ENCODE measurements around the gene RBM14.
A peak's percentile ranks its signal among the peaks of the same experiment; 100 is the strongest.
"Not testable (repeated sequence)": the region's sequence is repeated elsewhere in the genome, so short reads cannot be mapped to it uniquely, and the experiment has no call there.

RBM14 gene

GRCh38 chr11:66637557-66638176 is 21.2 kb downstream of the RBM14 start:
- DNase-seq, result no peak

- DNase-seq, result peak; percentile 99
Measured at GRCh38 chr11:66638177-66639065, 22.0 kb downstream of the RBM14 start, which contains the start of gene RBM4. RBM4 (plus strand) TSS chr11:66638703; CDS start chr11:66639712, 1,009 bp downstream.

GRCh38 chr11:66639066-66639813 is 22.8 kb downstream of the RBM14 start:
- DNase-seq, result no peak

- not testable (repeated sequence) for DNase-seq
Measured at GRCh38 chr11:66639814-66640340, 23.4 kb downstream of the RBM14 start.

- no peak for DNase-seq
Measured at GRCh38 chr11:66641834-66642233, 25.4 kb downstream of the RBM14 start.

- DNase-seq, result no peak
Measured at GRCh38 chr11:66643745-66644437, 27.5 kb downstream of the RBM14 start.

- no peak for DNase-seq
Measured at GRCh38 chr11:66646828-66647227, 30.4 kb downstream of the RBM14 start.

- no peak for DNase-seq
Measured at GRCh38 chr11:66649903-66650302, 33.5 kb downstream of the RBM14 start.

- DNase-seq, result no peak
Measured at GRCh38 chr11:66651016-66651415, 34.6 kb downstream of the RBM14 start.

- DNase-seq, result no peak
Measured at GRCh38 chr11:66652651-66653050, 36.2 kb downstream of the RBM14 start.

GRCh38 chr11:66653123-66653522 is 36.7 kb downstream of the RBM14 start:
- no peak for DNase-seq

- no peak for DNase-seq
Measured at GRCh38 chr11:66659763-66660162, 43.3 kb downstream of the RBM14 start.

GRCh38 chr11:66663741-66664296 is 47.4 kb downstream of the RBM14 start:
- DNase-seq, result no peak

GRCh38 chr11:66665369-66665768 is 48.9 kb downstream of the RBM14 start:
- no peak for DNase-seq

- no peak for DNase-seq
Measured at GRCh38 chr11:66670816-66671215, 54.4 kb downstream of the RBM14 start.

- no peak for DNase-seq
Measured at GRCh38 chr11:66674964-66675602, 58.7 kb downstream of the RBM14 start.

GRCh38 chr11:66676282-66676919 is 60.0 kb downstream of the RBM14 start:
- DNase-seq, result no peak

All from NCI-H1417 treated with DMSO at 0.1 percent for 48 hours (cell line).